HFF-Myc (cell line): ENCODE results near the gene MACF1.

Experiments used
- DNase-seq: peaks from one replicate; pipeline ENCODE4 v3.0.0-alpha.2; 2011; ENCODE audit warnings: low read depth; ENCODE audit errors: extremely low read depth
- H3K4me3 ChIP-seq: replicated peaks from 2 replicates; pipeline ENCODE4 v1.5.1; 2011; ENCODE audit warnings: low read depth, mild to moderate bottlenecking, control low read depth, low read length
- CTCF ChIP-seq: IDR thresholded peaks from 2 replicates; pipeline ENCODE4 v1.5.1; 2012; ENCODE audit warnings: mild to moderate bottlenecking, low read depth, low read length, control low read depth; ENCODE audit errors: missing control alignments

MACF1 gene

GRCh38 chr1:39178541-39179431 lies 25.7 kb upstream of the MACF1 start:
- no peak for TF ChIP-seq CTCF
- DNase-seq: no peak
- no peak overlapping the region for H3K4me3 ChIP-seq

- no peak for TF ChIP-seq CTCF
- no peak for DNase-seq
- H3K4me3 ChIP-seq: no peak overlapping the region
These were observed 23.2 kb upstream of the MACF1 start for GRCh38 chr1:39181311-39181710.

GRCh38 chr1:39182804-39183203 lies 21.7 kb upstream of the MACF1 start:
- H3K4me3 ChIP-seq: no peak overlapping the region
- no peak for TF ChIP-seq CTCF
- no peak for DNase-seq

DNA sequence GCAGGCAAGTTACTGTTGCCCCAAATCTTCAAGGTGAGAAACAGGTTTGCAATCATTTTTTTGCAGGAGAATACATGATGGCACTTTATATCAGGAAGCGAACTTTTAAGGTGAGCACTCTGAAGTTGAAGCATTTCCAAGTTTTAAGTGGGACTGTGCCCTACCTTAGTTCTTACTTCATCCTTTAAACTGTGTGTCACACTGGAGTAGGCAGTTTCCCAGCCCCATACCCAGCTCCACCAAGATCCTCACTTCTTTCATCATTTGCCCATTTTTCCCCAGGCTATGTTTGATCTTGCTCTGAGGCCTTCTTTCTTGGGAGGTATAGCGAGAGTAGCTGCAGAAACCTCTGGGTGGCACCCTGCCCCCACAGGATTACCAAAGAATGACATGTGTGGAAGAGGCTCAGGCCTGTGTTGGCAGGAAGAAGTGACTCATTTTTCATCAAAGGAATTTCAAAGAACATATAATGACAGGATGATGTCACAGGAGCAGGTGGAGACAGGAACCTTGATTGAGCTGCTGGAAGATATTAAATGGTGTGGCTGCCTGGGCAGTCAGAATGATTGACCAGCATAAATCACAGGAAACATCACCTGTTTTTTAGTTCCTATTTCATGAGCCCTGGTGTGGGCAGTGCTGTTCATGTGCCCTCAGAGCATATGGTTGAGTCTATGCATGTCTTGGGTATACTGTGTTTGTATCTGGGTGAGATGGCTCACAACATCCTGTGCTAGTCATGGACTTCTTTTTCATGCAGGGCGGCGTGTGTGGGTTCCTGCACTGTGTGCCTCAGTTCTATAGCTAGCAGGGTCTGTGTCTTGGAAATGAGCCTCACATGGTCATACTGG lies 20.8 kb upstream of the MACF1 start:
- peak; percentile 37 for TF ChIP-seq CTCF
- H3K4me3 ChIP-seq: no peak overlapping the region
- DNase-seq: peak; percentile 71

GRCh38 chr1:39184354-39184818 lies 20.1 kb upstream of the MACF1 start:
- TF ChIP-seq CTCF: no peak

GRCh38 chr1:39187275-39188046 lies 17.0 kb upstream of the MACF1 start:
- H3K4me3 ChIP-seq: no peak overlapping the region
- no peak for DNase-seq
- no peak for TF ChIP-seq CTCF

More at GRCh38 chr1:39184354-39184818, 20.1 kb upstream of the MACF1 start:
- DNase-seq: no peak
- no peak overlapping the region for H3K4me3 ChIP-seq
